Ascending aorta (tissue), 2 donors: ENCODE measurements around the gene HAGH. TPM values are rescaled to one million over a fixed set of nuclear protein-coding genes. Genes with fewer than 3 reads are reported as not detected.

ENCODE experiments used
- DNase-seq, 2 donors: peaks; one replicate each; pipeline ENCODE4 v3.0.0-alpha.2; 2019; ENCODE audit warnings: low spot score in 2 of 2
- H3K27ac ChIP-seq, 2 donors: fragments of 200-600 bp; sonication (generic); one replicate each; pipeline ENCODE4 v1.5.1; 2016 to 2017; ENCODE audit warnings: mild to moderate bottlenecking in 1 of 2
- H3K27me3 ChIP-seq: fragments of 200-600 bp; sonication (generic); one replicate; pipeline ENCODE4 v1.5.1; 2017
- H3K36me3 ChIP-seq, 2 donors: fragments of 200-600 bp; sonication (generic); one replicate each; pipeline ENCODE4 v1.5.1; 2016
- H3K4me1 ChIP-seq, 2 donors: fragments of 200-600 bp; sonication (generic); one replicate each; pipeline ENCODE4 v1.5.1; 2016 to 2017; ENCODE audit warnings: mild to moderate bottlenecking in 1 of 2
- H3K4me3 ChIP-seq, 2 donors: fragments of 200-600 bp; sonication (generic); one replicate each; pipeline ENCODE4 v1.5.1; 2016 to 2017; ENCODE audit warnings: mild to moderate bottlenecking in 1 of 2
- H3K9me3 ChIP-seq, 2 donors: fragments of 200-600 bp; sonication (generic); one replicate each; pipeline ENCODE4 v1.5.1; 2016
- intact Hi-C: fragments of 100-400 bp; cut with DNase I; formaldehyde crosslinking; loops from one replicate; pipeline ENCODE4 v1.15.1; 2023
- total RNA-seq: library from RNA; depleted of rRNA; stranded (reverse); fragments of >200 nt; gene quantifications from one replicate; pipeline ENCODE4 v1.1.0, GENCODE V29; 2016
- TF ChIP-seq, protein P1 (sequence below), 3 experiments: fragments of 200-600 bp in 2 of 3; fragments of 450-650 bp in 1 of 3; sonication (generic) in 2 of 3; IDR thresholded peaks; one replicate each; pipeline ENCODE4 v1.5.1; 2016 to 2019; ENCODE audit warnings: antibody characterized with exemption in 3 of 3, mild to moderate bottlenecking in 1 of 3, moderate library complexity in 1 of 3

Gene HAGH
- total RNA-seq, 1 donor from 2014 or later = 177 TPM

DNA sequence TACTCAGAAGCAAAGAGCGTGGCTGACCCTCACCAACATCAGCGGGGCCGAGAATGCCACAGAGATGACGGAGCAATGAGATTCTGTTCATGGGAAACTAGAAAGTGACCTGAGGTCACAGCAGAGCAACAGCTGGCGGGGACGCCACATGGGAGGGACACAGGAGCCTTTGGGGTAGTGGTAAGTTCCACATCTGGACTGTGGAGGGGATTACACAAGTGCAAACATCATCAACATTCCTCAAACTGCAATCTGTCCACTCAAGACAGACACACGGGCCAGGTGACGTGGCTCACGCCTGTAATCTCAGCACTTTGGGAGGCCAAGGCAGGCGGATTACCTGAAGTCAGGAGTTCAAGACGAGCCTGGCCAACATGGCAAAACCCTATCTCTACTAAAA lies 11.2 kb downstream of the HAGH start:
- no peak overlapping the region for H3K27ac ChIP-seq
- no peak for DNase-seq
- no peak overlapping the region for H3K4me3 ChIP-seq
- TF ChIP-seq, protein P1, sequence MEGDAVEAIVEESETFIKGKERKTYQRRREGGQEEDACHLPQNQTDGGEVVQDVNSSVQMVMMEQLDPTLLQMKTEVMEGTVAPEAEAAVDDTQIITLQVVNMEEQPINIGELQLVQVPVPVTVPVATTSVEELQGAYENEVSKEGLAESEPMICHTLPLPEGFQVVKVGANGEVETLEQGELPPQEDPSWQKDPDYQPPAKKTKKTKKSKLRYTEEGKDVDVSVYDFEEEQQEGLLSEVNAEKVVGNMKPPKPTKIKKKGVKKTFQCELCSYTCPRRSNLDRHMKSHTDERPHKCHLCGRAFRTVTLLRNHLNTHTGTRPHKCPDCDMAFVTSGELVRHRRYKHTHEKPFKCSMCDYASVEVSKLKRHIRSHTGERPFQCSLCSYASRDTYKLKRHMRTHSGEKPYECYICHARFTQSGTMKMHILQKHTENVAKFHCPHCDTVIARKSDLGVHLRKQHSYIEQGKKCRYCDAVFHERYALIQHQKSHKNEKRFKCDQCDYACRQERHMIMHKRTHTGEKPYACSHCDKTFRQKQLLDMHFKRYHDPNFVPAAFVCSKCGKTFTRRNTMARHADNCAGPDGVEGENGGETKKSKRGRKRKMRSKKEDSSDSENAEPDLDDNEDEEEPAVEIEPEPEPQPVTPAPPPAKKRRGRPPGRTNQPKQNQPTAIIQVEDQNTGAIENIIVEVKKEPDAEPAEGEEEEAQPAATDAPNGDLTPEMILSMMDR (IDR thresholded peaks at IDR 0.05) = no peak
- no peaks in the 10 kb centered on the region for H3K9me3 ChIP-seq
- H3K4me1 ChIP-seq = no peaks in the 10 kb centered on the region
- intact Hi-C loops = no loop called here
- H3K36me3 ChIP-seq = peaks cover 42 to 61% of the 10 kb centered on the region in 2 donors
- no peaks in the 10 kb centered on the region for H3K27me3 ChIP-seq

GRCh38 chr16:1812732-1813163 lies 13.9 kb downstream of the HAGH start:
- Histone ChIP-seq H3K4me3 (no peak overlapping the region), H3K27me3 (no peaks in the 10 kb centered on the region), H3K4me1 (no peaks in the 10 kb centered on the region), H3K27ac (no peak overlapping the region), H3K36me3 (peaks cover 39 to 60% of the 10 kb centered on the region in 2 donors), H3K9me3 (no peaks in the 10 kb centered on the region)
- intact Hi-C loops = no loop called here
- TF ChIP-seq, protein P1 (IDR thresholded peaks at IDR 0.05) = peak; percentile 11 to 29 (median 14)
- DNase-seq = no peak

- no peak for DNase-seq
- H3K27ac ChIP-seq = no peak overlapping the region
- no peaks in the 10 kb centered on the region for H3K9me3 ChIP-seq
- no peak overlapping the region for H3K4me3 ChIP-seq
- intact Hi-C loops = no loop called here
- no peaks in the 10 kb centered on the region for H3K27me3 ChIP-seq
- peaks cover 25 to 64% of the 10 kb centered on the region in 2 donors for H3K36me3 ChIP-seq
- TF ChIP-seq, protein P1 (IDR thresholded peaks at IDR 0.05) = no peak
- no peaks in the 10 kb centered on the region for H3K4me1 ChIP-seq
Measured at GRCh38 chr16:1810536-1810935, 16.1 kb downstream of the HAGH start.

DNA sequence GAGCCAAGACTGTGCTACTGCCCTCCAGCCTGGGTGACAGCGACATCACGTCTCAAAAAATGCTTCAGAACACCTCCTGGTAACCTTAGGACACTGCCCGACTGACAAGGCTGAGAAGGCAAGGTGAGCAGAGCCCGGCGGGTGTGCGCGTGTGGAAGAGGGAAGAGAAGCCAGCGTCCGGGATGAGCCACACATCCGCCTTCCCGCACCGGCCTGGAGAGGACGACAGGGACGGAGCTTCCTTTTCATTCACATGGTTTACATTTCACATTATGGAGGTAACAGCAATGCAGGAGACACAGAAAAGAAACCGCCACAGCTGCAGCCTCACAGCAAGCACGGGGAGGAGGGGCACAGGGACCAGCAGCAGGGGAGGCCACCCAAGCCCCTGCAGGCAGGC lies 16.5 kb downstream of the HAGH start:
- TF ChIP-seq, protein P1 (IDR thresholded peaks at IDR 0.05) = no peak
- intact Hi-C loops = no loop called here

GRCh38 chr16:1809281-1809801 lies 17.3 kb downstream of the HAGH start:
- intact Hi-C loops = no loop called here
- Histone ChIP-seq H3K27me3 (no peaks in the 10 kb centered on the region), H3K27ac (no peak overlapping the region), H3K9me3 (no peaks in the 10 kb centered on the region), H3K4me1 (no peaks in the 10 kb centered on the region), H3K36me3 (peaks cover 25 to 63% of the 10 kb centered on the region in 2 donors), H3K4me3 (no peak overlapping the region)
- no peak for DNase-seq
- TF ChIP-seq, protein P1 (IDR thresholded peaks at IDR 0.05) = no peak

More for the DNA sequence above, 16.5 kb downstream of the HAGH start:
- Histone ChIP-seq H3K27me3 (no peaks in the 10 kb centered on the region), H3K9me3 (no peaks in the 10 kb centered on the region), H3K4me1 (no peaks in the 10 kb centered on the region), H3K27ac (no peak overlapping the region), H3K4me3 (no peak overlapping the region), H3K36me3 (peaks cover 25 to 61% of the 10 kb centered on the region in 2 donors)
- DNase-seq = no peak

DNA sequence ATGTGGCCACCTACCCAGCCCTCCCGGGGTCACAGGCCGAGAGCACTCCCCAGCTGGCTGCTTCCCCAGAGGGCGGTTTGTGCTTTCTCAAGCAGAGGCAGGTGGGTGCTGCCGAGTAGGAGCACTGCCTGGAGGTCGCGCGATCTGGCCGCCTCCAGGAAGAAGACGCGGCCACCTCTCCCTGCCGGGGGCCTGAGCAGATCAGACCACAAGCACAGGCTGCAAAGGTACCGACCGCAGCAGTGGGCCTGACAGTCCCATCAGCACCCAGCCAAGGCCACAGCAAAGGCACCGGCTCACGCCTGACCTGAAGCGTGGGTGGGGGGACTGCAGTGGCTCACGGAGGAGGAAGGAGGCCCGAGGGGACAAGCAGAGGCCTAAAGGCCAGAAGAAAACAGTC lies 17.9 kb downstream of the HAGH start:
- no peak for DNase-seq
- TF ChIP-seq, protein P1 (IDR thresholded peaks at IDR 0.05) = no peak
- Histone ChIP-seq H3K4me1 (no peaks in the 10 kb centered on the region), H3K4me3 (no peak overlapping the region), H3K36me3 (peaks cover 25 to 60% of the 10 kb centered on the region in 2 donors), H3K27ac (no peak overlapping the region), H3K27me3 (no peaks in the 10 kb centered on the region), H3K9me3 (no peaks in the 10 kb centered on the region)
- intact Hi-C loops = no loop called here
